ENCODE data around the gene WDR4. TPM values are rescaled to one million over a fixed set of nuclear protein-coding genes. Genes with fewer than 3 reads are reported as not detected.
"Not testable (repeated sequence)": the region's sequence is repeated elsewhere in the genome, so short reads cannot be mapped to it uniquely, and the experiment has no call there.

The WDR4 gene
- total RNA-seq, 1 experiment from 2014 or later = 42.6 TPM

- peaks cover 16% of the 10 kb centered on the region for H3K27me3 Mint-ChIP-seq (ENCODE audit: low read depth)
- peaks cover 23% of the 10 kb centered on the region for H3K36me3 Mint-ChIP-seq
- CTCF ChIA-PET = interaction anchor here (1.2 to 1.7 kb wide), 2 partner anchors 13 to 227 kb away, joined by 3 to 7 read pairs; no protein-coding TSS in a partner anchor
- POLR2A ChIA-PET = no interaction called here
- no peak for DNase-seq (ENCODE audit: low spot score)
- ATAC-seq = no peak; the same call in 1 of the 2 replicates
- H3K27ac Mint-ChIP-seq = no peak overlapping the region
- H3K4me1 Mint-ChIP-seq = peaks cover 6% of the 10 kb centered on the region; the same call in 1 of the 2 replicates
- H3K4me3 Mint-ChIP-seq = no peak overlapping the region
- H3K9me3 Mint-ChIP-seq = peaks cover 18% of the 10 kb centered on the region
- TF ChIP-seq RORB (CRISPR knock-in tag; IDR thresholded peaks at IDR 0.05) (no peak), ZNF121 (CRISPR knock-in tag; IDR thresholded peaks at IDR 0.05) (peak; percentile 52; the same call in 1 of the 2 replicates), ZBTB43 (CRISPR knock-in tag; IDR thresholded peaks at IDR 0.05) (no peak), ERG (CRISPR knock-in tag; IDR thresholded peaks at IDR 0.05) (no peak)
These were observed 59.3 kb downstream of the WDR4 start for GRCh38 chr21:42819861-42820615.

- peaks cover 6% of the 10 kb centered on the region; the same call in 1 of the 2 replicates for H3K4me1 Mint-ChIP-seq
- peaks cover 16% of the 10 kb centered on the region for H3K27me3 Mint-ChIP-seq (ENCODE audit: low read depth)
- CTCF ChIA-PET = interaction anchor here (1.0 to 1.7 kb wide), 4 partner anchors 30 to 460 kb away, joined by 3 to 13 read pairs (median 4); no protein-coding TSS in a partner anchor
- DNase-seq (ENCODE audit: low spot score) (peak; percentile 69), ATAC-seq (peak; percentile 92)
- POLR2A ChIA-PET = no interaction called here
- TF ChIP-seq E2F4 (CRISPR knock-in tag; IDR thresholded peaks at IDR 0.05; ENCODE audit: borderline replicate concordance, low read depth) (no peak), HMGA2 (CRISPR knock-in tag; IDR thresholded peaks at IDR 0.05) (no peak), ZNF416 (CRISPR knock-in tag; IDR thresholded peaks at IDR 0.05) (no peak), TEAD4 (CRISPR knock-in tag; IDR thresholded peaks at IDR 0.05) (no peak), ERG (CRISPR knock-in tag; IDR thresholded peaks at IDR 0.05) (no peak), ATF1 (CRISPR knock-in tag; IDR thresholded peaks at IDR 0.05) (no peak), CTCF (IDR thresholded peaks at IDR 0.05) (peak; percentile 76)
- H3K27ac Mint-ChIP-seq = no peak overlapping the region
- no peak overlapping the region for H3K4me3 Mint-ChIP-seq
- H3K9me3 Mint-ChIP-seq = peaks cover 30% of the 10 kb centered on the region
- H3K36me3 Mint-ChIP-seq = peaks cover 36% of the 10 kb centered on the region
These were observed 61.0 kb downstream of the WDR4 start for GRCh38 chr21:42818328-42818749.

GRCh38 chr21:42815217-42815616 lies 64.1 kb downstream of the WDR4 start:
- Mint-ChIP-seq H3K4me1 (peaks cover 16% of the 10 kb centered on the region), H3K9me3 (peaks cover 39% of the 10 kb centered on the region), H3K36me3 (peaks cover 44% of the 10 kb centered on the region), H3K27me3 (ENCODE audit: low read depth) (peaks cover 16% of the 10 kb centered on the region), H3K27ac (no peak overlapping the region), H3K4me3 (no peak overlapping the region)
- DNase-seq (ENCODE audit: low spot score) (no peak), ATAC-seq (no peak)
- CTCF ChIA-PET = no interaction called here
- no peak for TF ChIP-seq MLX (CRISPR knock-in tag; IDR thresholded peaks at IDR 0.05)
- TF ChIP-seq ZNF138 (CRISPR knock-in tag; conservative IDR thresholded peaks at IDR 0.05) = no peak
- TF ChIP-seq GABPB1 (CRISPR knock-in tag; IDR thresholded peaks at IDR 0.05) = no peak
- POLR2A ChIA-PET = interaction anchor here (0.9 kb wide), 1 partner anchor 8 kb away, joined by 4 read pairs; no protein-coding TSS in a partner anchor

GRCh38 chr21:42812528-42813241 lies 66.7 kb downstream of the WDR4 start:
- CTCF ChIA-PET = interaction anchor here (0.8 to 1.3 kb wide), 2 partner anchors 159 to 220 kb away, joined by 3 to 4 read pairs; no protein-coding TSS in a partner anchor
- Mint-ChIP-seq H3K36me3 (peaks cover 44% of the 10 kb centered on the region), H3K27ac (peak overlapping the region; percentile 4; the same call in 1 of the 2 replicates), H3K27me3 (ENCODE audit: low read depth) (peaks cover 16% of the 10 kb centered on the region), H3K4me1 (peaks cover 16% of the 10 kb centered on the region), H3K9me3 (peaks cover 38% of the 10 kb centered on the region)
- POLR2A ChIA-PET; DNase-seq (ENCODE audit: low spot score); H3K4me3 Mint-ChIP-seq; ATAC-seq: not testable (repeated sequence)
